Measurements from ENCODE around the gene GNB4.

GRCh38 chr3:179463319-179463718 lies 12.0 kb upstream of the GNB4 start:
- TF ChIP-seq CTCF (conservative IDR thresholded peaks at IDR 0.05; ENCODE audit: low read length) (no peak), EZH2phosphoT487 (IDR thresholded peaks at IDR 0.05; ENCODE audit: borderline replicate concordance) (no peak)

Data from Loucy (cell line).